Stimulated activated CD4-positive, alpha-beta T cell treated with anti-CD3 and anti-CD28 coated beads, Interleukin-2, amount 100 ng/mL, for 4 hours (primary cell): ENCODE measurements around the gene PPIL4.

Source experiments
- DNase-seq: peaks from one replicate; pipeline ENCODE4 v3.0.0-alpha.2; 2020; ENCODE audit warnings: low read depth

Gene PPIL4

DNA sequence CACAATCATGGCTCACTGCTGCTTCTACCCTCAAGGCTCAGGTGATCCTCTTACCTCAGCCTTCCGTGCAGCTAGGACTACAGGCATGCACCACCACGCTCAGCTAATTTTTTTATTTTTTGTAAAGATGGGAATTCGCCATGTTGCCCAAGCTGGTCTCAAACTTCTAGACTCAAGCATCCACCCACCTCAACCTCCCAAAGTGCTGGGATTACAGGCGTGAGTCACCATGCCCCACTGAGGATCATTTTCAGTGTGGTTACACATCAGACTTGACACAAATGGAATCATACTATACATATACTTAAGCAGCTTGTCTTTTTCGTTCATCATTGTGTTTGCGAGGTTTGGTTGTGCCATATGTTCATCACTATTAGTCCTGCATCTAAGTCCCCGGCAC lies 87.6 kb downstream of the PPIL4 start:
- no peak for DNase-seq

DNA sequence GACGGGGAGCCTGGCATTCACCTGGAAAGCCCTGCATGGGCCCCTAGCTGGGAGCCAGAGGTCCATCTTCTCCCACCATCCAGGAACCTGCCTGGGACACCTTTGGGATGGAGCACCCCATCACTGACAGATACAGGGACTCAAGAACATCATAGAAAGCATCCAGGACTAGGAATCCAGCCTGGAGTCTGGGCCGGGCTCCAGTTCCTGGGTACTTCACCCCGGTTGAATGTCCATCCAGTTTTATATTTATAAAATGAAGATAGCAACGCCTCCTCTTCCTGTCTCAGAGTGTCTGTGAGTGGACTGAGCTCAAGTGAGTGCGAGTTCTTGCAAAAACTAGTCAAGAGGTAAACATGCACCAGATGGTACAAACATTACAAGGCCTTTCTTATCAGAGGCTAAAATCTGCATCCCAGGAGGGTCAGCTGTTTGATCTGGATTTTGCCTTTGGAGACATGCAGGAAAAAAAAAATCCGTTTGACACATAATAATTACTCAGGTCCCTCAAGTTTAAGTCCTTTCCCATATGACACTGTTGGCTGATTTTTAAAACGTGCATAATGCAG lies 88.4 kb downstream of the PPIL4 start:
- DNase-seq = no peak

DNA sequence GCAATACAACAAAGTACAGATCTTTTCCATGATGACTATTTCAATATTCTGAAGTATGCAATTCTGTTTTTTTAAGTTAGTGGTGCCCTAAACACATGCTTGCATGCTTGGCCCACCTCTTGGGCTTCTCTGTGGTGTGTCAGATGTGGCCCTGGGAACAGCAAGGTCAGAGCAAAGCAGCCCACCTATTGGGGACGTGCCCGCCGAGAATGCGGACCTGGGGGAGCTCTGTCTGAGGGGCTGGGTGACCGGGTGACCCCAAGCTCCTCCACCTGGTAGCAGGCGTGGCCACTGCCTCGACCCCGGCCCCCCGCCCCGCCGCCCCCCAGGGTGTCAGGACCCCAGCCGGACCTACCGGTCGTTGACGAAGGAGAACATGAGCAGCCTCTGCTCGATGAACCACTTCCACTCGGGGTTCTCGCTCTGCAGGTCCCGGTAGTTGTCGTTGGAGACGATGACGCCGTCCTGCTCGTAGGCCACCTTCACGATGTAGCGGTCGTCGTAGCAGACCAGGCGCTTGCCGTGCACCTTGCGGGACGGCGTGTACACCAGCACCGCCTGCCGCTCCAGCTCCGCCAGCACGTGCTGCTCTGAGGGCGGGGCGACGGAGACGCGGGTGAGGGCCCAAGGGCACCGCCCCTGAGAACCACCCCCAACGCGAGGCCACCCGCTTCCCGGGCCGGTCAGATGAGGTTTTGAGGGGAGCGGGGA lies 89.4 kb downstream of the PPIL4 start:
- DNase-seq = no peak

DNA sequence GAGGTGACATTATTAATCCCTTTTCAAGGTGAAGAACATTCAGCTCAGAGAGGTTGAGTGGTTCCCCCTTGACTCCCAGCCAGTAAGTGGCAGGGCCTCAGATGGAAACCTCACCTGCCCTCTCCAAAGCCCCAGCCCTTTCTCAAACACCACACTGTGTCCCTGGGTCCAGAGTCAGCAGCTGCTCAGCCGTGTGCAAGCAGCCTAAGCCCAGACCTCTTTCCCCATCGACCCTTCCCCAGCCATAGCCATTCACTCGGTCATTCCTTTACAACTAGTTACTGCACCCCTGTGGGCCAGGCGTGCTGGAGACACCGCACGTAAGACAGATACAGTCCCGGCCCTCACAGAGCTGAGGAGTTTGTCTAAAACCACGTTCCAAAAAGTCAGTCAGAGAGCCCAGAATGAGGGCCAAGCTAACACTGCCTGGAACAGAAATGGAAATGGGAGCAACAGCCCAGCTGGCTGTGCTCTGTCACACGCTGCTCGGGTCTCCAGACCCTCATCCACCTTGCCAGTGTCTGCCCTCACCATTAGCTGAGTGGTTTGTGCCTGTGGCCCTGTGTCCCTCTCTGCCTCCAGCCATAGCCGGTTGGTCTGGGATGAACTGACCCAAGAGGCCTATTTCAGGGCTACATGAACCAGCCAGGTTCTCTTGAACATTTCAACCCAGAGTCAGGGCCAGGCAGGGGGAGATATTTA lies 90.7 kb downstream of the PPIL4 start:
- no peak for DNase-seq
